Activated CD4-positive, alpha-beta T cell treated with anti-CD3 and anti-CD28 coated beads for 36 hours (primary cell): Measurements from ENCODE around the gene RARS2. TPM values are rescaled to one million over a fixed set of nuclear protein-coding genes. Genes with fewer than 3 reads are reported as not detected.
"Not testable (repeated sequence)": the region's sequence is repeated elsewhere in the genome, so short reads cannot be mapped to it uniquely, and the experiment has no call there.

Source experiments
- ATAC-seq: fragments of 200-7000 bp; cut with Tn5 transposase; one replicate; pipeline ENCODE4 v1.10.0; 2021; ENCODE audit warnings: mild to moderate bottlenecking, moderate library complexity
- CTCF ChIA-PET: fragments of 350-600 bp; sonication (Branson Sonifier 250); formaldehyde crosslinking; loops from one replicate; lab custom pipeline; 2021; ENCODE audit warnings: antibody characterized with exemption; lab: Charles Lee
- POLR2A ChIA-PET: fragments of 350-600 bp; sonication (Branson Sonifier 250); formaldehyde crosslinking; loops from one replicate; lab custom pipeline; 2021; ENCODE audit warnings: antibody characterized with exemption, inconsistent platforms; lab: Charles Lee
- DNase-seq: peaks from one replicate; pipeline ENCODE4 v3.0.0-alpha.2; 2020
- H3K27ac Mint-ChIP-seq: one replicate; pipeline ENCODE4 v1.8.0; 2021; ENCODE audit warnings: mixed read lengths
- H3K27me3 Mint-ChIP-seq: one replicate; pipeline ENCODE4 v1.8.0; 2021; ENCODE audit warnings: mixed read lengths
- H3K36me3 Mint-ChIP-seq: one replicate; pipeline ENCODE4 v1.8.0; 2021; ENCODE audit warnings: low read depth, mixed read lengths
- H3K4me1 Mint-ChIP-seq: one replicate; pipeline ENCODE4 v1.8.0; 2021; ENCODE audit warnings: mixed read lengths
- H3K4me3 Mint-ChIP-seq: one replicate; pipeline ENCODE4 v1.8.0; 2021; ENCODE audit warnings: mild to moderate bottlenecking, moderate library complexity, mixed read lengths
- H3K9me3 Mint-ChIP-seq: one replicate; pipeline ENCODE4 v1.8.0; 2021; ENCODE audit warnings: low read depth, mixed read lengths
- intact Hi-C, 2 experiments: fragments of 100-400 bp; cut with DNase I in 1 of 2; cut with micrococcal nuclease in 1 of 2; formaldehyde crosslinking; loops; one replicate each; pipeline versions ENCODE4 v1.14.2 to v1.15.1; 2022 to 2024; cut with DNase I, micrococcal nuclease
- total RNA-seq, 2 experiments: library from RNA; stranded (reverse); gene quantifications; one replicate each; pipeline ENCODE4 v1.2.3, GENCODE V29; 2021

Gene RARS2
- total RNA-seq, 2 experiments from 2014 or later = 20.8 to 24.7 TPM

GRCh38 chr6:87498048-87498447 lies 91.7 kb downstream of the RARS2 start:
- peak; percentile 44 for ATAC-seq
- ChIA-PET POLR2A (no interaction called here), CTCF (no interaction called here)
- DNase-seq = no peak
- H3K4me3 Mint-ChIP-seq = no peak overlapping the region
- H3K4me1 Mint-ChIP-seq = peaks cover under 1% of the 10 kb centered on the region
- H3K36me3 Mint-ChIP-seq = peaks cover 7% of the 10 kb centered on the region
- no peak overlapping the region for H3K27ac Mint-ChIP-seq
- no peaks in the 10 kb centered on the region for H3K27me3 Mint-ChIP-seq
- intact Hi-C loops = no loop called here
- H3K9me3 Mint-ChIP-seq = no peaks in the 10 kb centered on the region

- Mint-ChIP-seq H3K27me3 (no peaks in the 10 kb centered on the region), H3K36me3 (peaks cover 7% of the 10 kb centered on the region), H3K4me1 (peaks cover 2% of the 10 kb centered on the region), H3K27ac (no peak overlapping the region), H3K9me3 (no peaks in the 10 kb centered on the region), H3K4me3 (no peak overlapping the region)
- POLR2A ChIA-PET = interaction anchor here (0.5 to 0.6 kb wide), 2 partner anchors 148 to 336 kb away, joined by 3 to 5 read pairs; no protein-coding TSS in a partner anchor
- no peak for DNase-seq
- intact Hi-C loops = no loop called here
- no peak for ATAC-seq
- CTCF ChIA-PET = interaction anchor here (0.7 to 1.7 kb wide), 5 partner anchors 9 to 202 kb away, joined by 3 to 6 read pairs (median 4); no protein-coding TSS in a partner anchor
Measured at GRCh38 chr6:87494761-87495422, 94.9 kb downstream of the RARS2 start.

GRCh38 chr6:87489326-87489725 lies 100.5 kb downstream of the RARS2 start:
- ATAC-seq, H3K27ac Mint-ChIP-seq, H3K4me3 Mint-ChIP-seq, H3K4me1 Mint-ChIP-seq, intact Hi-C loops, DNase-seq, H3K27me3 Mint-ChIP-seq, H3K9me3 Mint-ChIP-seq: not testable (repeated sequence)
- ChIA-PET POLR2A (interaction anchor here (0.6 kb wide), 1 partner anchor 13 kb away, joined by 4 read pairs; no protein-coding TSS in a partner anchor), CTCF (interaction anchor here (0.6 kb wide), 1 partner anchor 814 kb away, joined by 4 read pairs; no protein-coding TSS in a partner anchor)
- H3K36me3 Mint-ChIP-seq = peaks cover 12% of the 10 kb centered on the region

- Mint-ChIP-seq H3K27ac (no peak overlapping the region), H3K36me3 (peaks cover 13% of the 10 kb centered on the region), H3K4me1 (no peaks in the 10 kb centered on the region), H3K4me3 (no peak overlapping the region), H3K27me3 (no peaks in the 10 kb centered on the region), H3K9me3 (no peaks in the 10 kb centered on the region)
- intact Hi-C loops = no loop called here
- ChIA-PET CTCF (no interaction called here), POLR2A (no interaction called here)
- DNase-seq (no peak), ATAC-seq (no peak)
Measured at GRCh38 chr6:87487555-87487954, 102.2 kb downstream of the RARS2 start.

GRCh38 chr6:87484491-87484890 lies 105.3 kb downstream of the RARS2 start:
- H3K27me3 Mint-ChIP-seq = no peaks in the 10 kb centered on the region
- DNase-seq = no peak
- no peak overlapping the region for H3K4me3 Mint-ChIP-seq
- CTCF ChIA-PET = interaction anchor here (1.2 to 1.8 kb wide), 3 partner anchors 15 to 1169 kb away, joined by 3 to 9 read pairs (median 3); no protein-coding TSS in a partner anchor
- H3K9me3 Mint-ChIP-seq = no peaks in the 10 kb centered on the region
- no peak overlapping the region for H3K27ac Mint-ChIP-seq
- POLR2A ChIA-PET = no interaction called here
- intact Hi-C loops = no loop called here
- peaks cover 13% of the 10 kb centered on the region for H3K36me3 Mint-ChIP-seq
- no peak for ATAC-seq
- no peaks in the 10 kb centered on the region for H3K4me1 Mint-ChIP-seq

- DNase-seq (peak; percentile 41), ATAC-seq (peak; percentile 36)
- Mint-ChIP-seq H3K36me3 (peaks cover 18% of the 10 kb centered on the region), H3K27me3 (no peaks in the 10 kb centered on the region), H3K9me3 (no peaks in the 10 kb centered on the region), H3K4me1 (no peaks in the 10 kb centered on the region), H3K4me3 (no peak overlapping the region), H3K27ac (no peak overlapping the region)
- CTCF ChIA-PET = interaction anchor here (1.2 kb wide), 1 partner anchor 1170 kb away, joined by 3 read pairs; no protein-coding TSS in a partner anchor
- POLR2A ChIA-PET = no interaction called here
- intact Hi-C loops = no loop called here
Measured at GRCh38 chr6:87483929-87484328, 105.9 kb downstream of the RARS2 start.

- ChIA-PET CTCF (no interaction called here), POLR2A (no interaction called here)
- no peak overlapping the region for H3K4me3 Mint-ChIP-seq
- H3K27me3 Mint-ChIP-seq = no peaks in the 10 kb centered on the region
- peaks cover 27% of the 10 kb centered on the region for H3K36me3 Mint-ChIP-seq
- intact Hi-C loops = no loop called here
- no peaks in the 10 kb centered on the region for H3K9me3 Mint-ChIP-seq
- DNase-seq = no peak
- no peak overlapping the region for H3K27ac Mint-ChIP-seq
- ATAC-seq = no peak
- no peaks in the 10 kb centered on the region for H3K4me1 Mint-ChIP-seq
Measured at GRCh38 chr6:87482366-87482765, 107.4 kb downstream of the RARS2 start.

GRCh38 chr6:87481931-87482330 lies 107.9 kb downstream of the RARS2 start:
- Mint-ChIP-seq H3K27ac (no peak overlapping the region), H3K27me3 (no peaks in the 10 kb centered on the region), H3K36me3 (peaks cover 26% of the 10 kb centered on the region), H3K4me3 (no peak overlapping the region), H3K9me3 (no peaks in the 10 kb centered on the region), H3K4me1 (no peaks in the 10 kb centered on the region)
- ATAC-seq (no peak), DNase-seq (no peak)
- POLR2A ChIA-PET = no interaction called here
- CTCF ChIA-PET = no interaction called here
- intact Hi-C loops = no loop called here

GRCh38 chr6:87473419-87473903 lies 116.3 kb downstream of the RARS2 start:
- peaks cover under 1% of the 10 kb centered on the region for H3K27me3 Mint-ChIP-seq
- peaks cover 18% of the 10 kb centered on the region for H3K4me1 Mint-ChIP-seq
- no peaks in the 10 kb centered on the region for H3K9me3 Mint-ChIP-seq
- ATAC-seq = peak; percentile 79
- peak overlapping the region; percentile 93 for H3K27ac Mint-ChIP-seq
- POLR2A ChIA-PET = interaction anchor here (0.5 kb wide), 1 partner anchor 88 kb away, joined by 3 read pairs; no protein-coding TSS in a partner anchor
- DNase-seq = peak; percentile 78
- intact Hi-C loops = loop anchor here (1.0 to 5.0 kb wide), 6 partner anchors 81 to 1831 kb away; partner anchors contain the start of genes AKIRIN2 (in 1 of the 2), ORC3 (in 1 of the 2), SYNCRIP (in 1 of the 2) and ZNF292 (in 1 of the 2)
- peaks cover 8% of the 10 kb centered on the region for H3K36me3 Mint-ChIP-seq
- H3K4me3 Mint-ChIP-seq = peak overlapping the region; percentile 88
- CTCF ChIA-PET = interaction anchor here (0.9 kb wide), 1 partner anchor 65 kb away, joined by 3 read pairs; no protein-coding TSS in a partner anchor

GRCh38 chr6:87472525-87473418 lies 117.0 kb downstream of the RARS2 start, which contains the start of gene SLC35A1:
SLC35A1 (plus strand) TSS chr6:87472974; CDS start chr6:87473004, 30 bp downstream.
- POLR2A ChIA-PET = no interaction called here
- ATAC-seq (peak; percentile 90), DNase-seq (peak; percentile 92)
- CTCF ChIA-PET = interaction anchor here (1.1 to 2.4 kb wide), 3 partner anchors 64 to 150 kb away, joined by 6 to 11 read pairs (median 8); partner anchors contain the start of genes CFAP206 and SMIM8
- Mint-ChIP-seq H3K27me3 (peaks cover 3% of the 10 kb centered on the region), H3K9me3 (no peaks in the 10 kb centered on the region), H3K36me3 (peaks cover 2% of the 10 kb centered on the region), H3K27ac (peak within 1 kb of the TSS; percentile 93), H3K4me1 (peaks cover 18% of the 10 kb centered on the region), H3K4me3 (peak within 1 kb of the TSS; percentile 88)
- intact Hi-C loops = loop anchor here (1.0 to 5.0 kb wide), 10 partner anchors 64 to 1830 kb away; partner anchors contain the start of genes AKIRIN2 (in 2 of the 2), ORC3 (in 2 of the 2), SMIM8 (in 2 of the 2) and SYNCRIP (in 1 of the 2)

- intact Hi-C loops = no loop called here
- DNase-seq (no peak), ATAC-seq (no peak)
- ChIA-PET CTCF (no interaction called here), POLR2A (interaction anchor here (0.6 kb wide), 1 partner anchor 255 kb away, joined by 5 read pairs; no protein-coding TSS in a partner anchor)
- Mint-ChIP-seq H3K27ac (no peak overlapping the region), H3K9me3 (no peaks in the 10 kb centered on the region), H3K27me3 (peaks cover 25% of the 10 kb centered on the region), H3K4me1 (no peaks in the 10 kb centered on the region), H3K4me3 (no peak overlapping the region), H3K36me3 (no peaks in the 10 kb centered on the region)
Measured at GRCh38 chr6:87465051-87465450, 124.7 kb downstream of the RARS2 start.
